Smooth muscle cell of the umbilical artery (primary cell): Measurements from ENCODE around the gene MXD4. TPM values are rescaled to one million over a fixed set of nuclear protein-coding genes. Genes with fewer than 3 reads are reported as not detected.

ENCODE experiments used
- total RNA-seq: library from RNA; depleted of rRNA; stranded (reverse); fragments of >200 nt; gene quantifications from 2 replicates; pipeline ENCODE4 v1.2.3, GENCODE V29; 2014

Gene MXD4, protein sequence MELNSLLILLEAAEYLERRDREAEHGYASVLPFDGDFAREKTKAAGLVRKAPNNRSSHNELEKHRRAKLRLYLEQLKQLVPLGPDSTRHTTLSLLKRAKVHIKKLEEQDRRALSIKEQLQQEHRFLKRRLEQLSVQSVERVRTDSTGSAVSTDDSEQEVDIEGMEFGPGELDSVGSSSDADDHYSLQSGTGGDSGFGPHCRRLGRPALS
- total RNA-seq: 41.6 and 49.2 TPM in 2 replicates

DNA sequence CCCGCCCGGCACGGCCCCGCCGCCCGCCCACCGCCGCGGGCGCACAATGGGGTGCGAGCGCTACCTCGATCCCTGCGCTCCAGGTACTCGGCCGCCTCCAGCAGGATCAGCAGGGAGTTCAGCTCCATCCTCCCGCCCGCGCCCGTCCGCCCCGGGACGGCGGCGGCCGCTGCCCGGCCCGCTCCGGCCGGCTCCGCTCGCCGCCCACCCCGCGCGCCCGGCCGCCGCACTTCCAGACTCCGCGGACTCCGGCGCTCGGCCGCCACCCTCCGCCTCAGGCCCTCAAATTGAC lies at the start of gene MXD4:
Gene MXD4 (minus strand): TSS at position 257 of the 292 bp plus-strand sequence. CDS start 129 bp downstream, at position 128.

DNA sequence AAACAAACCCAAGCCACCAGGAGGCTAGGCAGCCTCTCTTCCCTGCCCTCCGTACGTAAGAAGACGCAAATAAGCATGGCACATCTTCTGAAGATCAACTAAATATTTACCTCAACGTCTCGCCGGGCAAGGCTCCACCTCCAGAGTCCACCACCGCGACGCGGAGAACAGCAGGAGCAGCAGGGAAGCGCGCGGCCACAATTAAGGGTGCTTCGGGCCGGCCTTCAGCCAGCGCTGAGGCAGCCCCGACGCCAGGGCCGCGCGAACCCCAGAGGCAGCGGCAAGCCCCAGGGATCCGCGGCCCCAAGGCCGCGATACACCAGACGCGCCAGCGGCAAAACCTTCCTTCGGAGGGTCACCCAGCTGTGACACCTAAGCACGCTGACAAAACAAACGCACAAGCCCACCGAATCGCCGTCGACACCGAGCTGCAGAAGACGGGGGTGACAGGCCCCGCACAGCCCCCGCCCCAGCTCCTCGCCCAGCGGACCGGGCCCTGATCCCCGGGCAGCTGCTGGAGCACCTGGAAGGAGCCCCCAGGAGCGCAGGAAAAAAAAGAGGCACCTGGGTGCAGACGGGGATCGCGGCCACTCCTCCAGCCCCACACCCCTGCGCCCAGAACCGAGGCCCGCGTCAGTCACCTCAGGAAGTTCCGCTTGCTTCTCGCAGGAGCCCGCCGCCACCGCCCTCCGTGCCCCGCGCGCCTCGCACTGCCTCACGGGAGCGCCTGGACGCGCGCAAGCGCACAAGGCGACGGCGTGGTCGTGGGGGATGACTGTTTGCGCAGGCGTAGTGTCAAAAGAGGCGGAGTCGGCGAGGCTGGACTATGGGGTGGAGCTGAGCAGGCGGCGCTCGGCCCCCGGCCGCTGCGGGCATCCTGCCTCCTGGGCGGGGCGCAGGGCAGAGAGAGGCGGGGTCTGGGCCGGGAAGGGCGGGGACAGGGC lies 20.2 kb downstream of the MXD4 start, which contains the start of the genes HAUS3 and POLN:
Gene HAUS3 (minus strand): TSS at position 712 of the 944 bp plus-strand sequence. CDS start 1,175 bp downstream, outside the sequence.
Gene POLN (minus strand): TSS at position 712 of the 944 bp plus-strand sequence. CDS start 12,890 bp downstream, outside the sequence.

Other genes starting within 250 kb of the MXD4 start
- gene NAT8L, start 202.8 kb downstream of the MXD4 start, total RNA-seq: 0.14 and 0.30 TPM in 2 replicates
- 7.4 and 11.9 TPM in 2 replicates for gene HAUS3, start 20.0 kb downstream of the MXD4 start, total RNA-seq
- 5.3 TPM in 2 replicates for gene POLN, start 20.0 kb downstream of the MXD4 start, total RNA-seq
- 8.0 and 8.1 TPM in 2 replicates for gene ZFYVE28, start 156.5 kb upstream of the MXD4 start, total RNA-seq
- gene CFAP99, start 156.8 kb upstream of the MXD4 start, total RNA-seq: not detected in 2 replicates
- 62.7 and 99.1 TPM in 2 replicates for gene RNF4, start 207.0 kb upstream of the MXD4 start, total RNA-seq